Left lung (tissue), 10 donors: ENCODE results near the gene CTLA4. TPM values are rescaled to one million over a fixed set of nuclear protein-coding genes. Genes with fewer than 3 reads are reported as not detected.

Experiments
- ATAC-seq: fragments of 200-7000 bp; cut with Tn5 transposase; one replicate; pipeline ENCODE4 v1.9.1; 2020; ENCODE audit warnings: moderate library complexity
- DNase-seq, 4 donors: peaks; one replicate each; pipeline ENCODE4 v3.0.0-alpha.2; 2013 to 2020
- H3K27ac ChIP-seq, 2 donors: fragments of 200-600 bp; sonication (generic) in 1 of 2; one replicate each; pipeline versions ENCODE4 v1.5.0 to v1.8.0; 2020 to 2021
- H3K27me3 ChIP-seq, 2 donors: fragments of 200-600 bp; sonication (generic) in 1 of 2; one replicate each; pipeline versions ENCODE4 v1.5.0 to v1.8.0; 2020 to 2021
- H3K36me3 ChIP-seq, 2 donors: fragments of 200-600 bp; sonication (generic) in 1 of 2; one replicate each; pipeline versions ENCODE4 v1.5.0 to v1.8.0; 2020 to 2021
- H3K4me1 ChIP-seq, 2 donors: fragments of 200-600 bp; one replicate each; pipeline ENCODE4 v1.8.0; 2021
- H3K4me3 ChIP-seq, 2 donors: fragments of 200-600 bp; sonication (generic) in 1 of 2; one replicate each; pipeline versions ENCODE4 v1.5.0 to v1.8.0; 2020 to 2021; ENCODE audit warnings: mild to moderate bottlenecking in 1 of 2
- H3K9me3 ChIP-seq, 2 donors: fragments of 200-600 bp; sonication (generic) in 1 of 2; one replicate each; pipeline versions ENCODE4 v1.5.0 to v1.8.0; 2020 to 2021
- CTCF ChIP-seq, 2 donors: fragments of 200-600 bp; sonication (generic) in 1 of 2; IDR thresholded peaks; one replicate each; pipeline versions ENCODE4 v1.5.0 to v1.8.0; 2021; ENCODE audit warnings: antibody characterized with exemption in 2 of 2
- intact Hi-C, 2 donors: fragments of 100-400 bp; cut with DNase I; formaldehyde crosslinking; loops; one replicate each; pipeline versions ENCODE4 v1.11.2 to v1.14.2; 2022
- polyA plus RNA-seq, 6 donors: library from polyadenylated mRNA; unstranded; fragments of 120-200 nt; gene quantifications; one replicate each; pipeline ENCODE4 v1.2.1, GENCODE V29; 2013; ENCODE audit not compliant: insufficient read length in 6 of 6
- total RNA-seq, 2 donors: library from RNA; stranded (reverse); fragmentation: NEBNext Ultra II Directional; extraction: Animal tissue kit (Norgen Biotek cat#: 25700); gene quantifications; one replicate each; pipeline ENCODE4 v1.2.1, GENCODE V29; 2021
- donor health status: DM: no; HTN: yes; CAD: no.
- donor health status: DM: no; HTN: no; CAD: no.

CTLA4 gene
- total and polyA plus RNA-seq, 8 donors, result 0.17 to 1.4 (median 0.40) TPM; not detected in 1

GRCh38 chr2:203893840-203894239, 26.3 kb downstream of the CTLA4 start:
- intact Hi-C loops, result no loop called here
- Histone ChIP-seq H3K4me3 (no peak overlapping the region), H3K9me3 (no peaks in the 10 kb centered on the region), H3K27me3 (no peaks in the 10 kb centered on the region), H3K36me3 (no peaks in the 10 kb centered on the region), H3K4me1 (peaks cover 0 to 26% of the 10 kb centered on the region in 2 donors), H3K27ac (no peak overlapping the region)
- no peak for TF ChIP-seq CTCF (IDR thresholded peaks at IDR 0.05)
- ATAC-seq, result no peak
- no peak for DNase-seq

GRCh38 chr2:203894262-203894661, 26.7 kb downstream of the CTLA4 start:
- Histone ChIP-seq H3K36me3 (no peaks in the 10 kb centered on the region), H3K9me3 (no peaks in the 10 kb centered on the region), H3K4me3 (no peak overlapping the region), H3K27me3 (no peaks in the 10 kb centered on the region), H3K27ac (no peak overlapping the region), H3K4me1 (peaks cover 0 to 26% of the 10 kb centered on the region in 2 donors)
- intact Hi-C loops, result no loop called here
- no peak for TF ChIP-seq CTCF (IDR thresholded peaks at IDR 0.05)
- DNase-seq (no peak), ATAC-seq (no peak)

GRCh38 chr2:203897544-203897943, 30.0 kb downstream of the CTLA4 start:
- no peak for TF ChIP-seq CTCF (IDR thresholded peaks at IDR 0.05)
- no peak for DNase-seq
- peak; percentile 30 for ATAC-seq
- intact Hi-C loops, result no loop called here
- H3K4me1 ChIP-seq, result peaks cover 0 to 17% of the 10 kb centered on the region in 2 donors
- peaks cover 3 to 18% of the 10 kb centered on the region in 2 donors for H3K9me3 ChIP-seq
- H3K27ac ChIP-seq, result no peak overlapping the region
- H3K4me3 ChIP-seq, result no peak overlapping the region
- H3K36me3 ChIP-seq, result no peaks in the 10 kb centered on the region
- H3K27me3 ChIP-seq, result no peaks in the 10 kb centered on the region

- Histone ChIP-seq H3K4me3 (no peak overlapping the region), H3K27ac (no peak overlapping the region), H3K27me3 (no peaks in the 10 kb centered on the region), H3K4me1 (peaks cover 0 to 11% of the 10 kb centered on the region in 2 donors), H3K36me3 (no peaks in the 10 kb centered on the region), H3K9me3 (peaks cover 5 to 30% of the 10 kb centered on the region in 2 donors)
- no peak for DNase-seq
- TF ChIP-seq CTCF (IDR thresholded peaks at IDR 0.05), result no peak
- intact Hi-C loops, result no loop called here
- no peak for ATAC-seq
Observed at GRCh38 chr2:203898657-203899056, 31.1 kb downstream of the CTLA4 start.

GRCh38 chr2:203900253-203900652, 32.7 kb downstream of the CTLA4 start:
- no peak for TF ChIP-seq CTCF (IDR thresholded peaks at IDR 0.05)
- intact Hi-C loops, result no loop called here
- no peaks in the 10 kb centered on the region for H3K27me3 ChIP-seq
- ATAC-seq (no peak), DNase-seq (no peak)
- no peaks in the 10 kb centered on the region for H3K36me3 ChIP-seq
- no peak overlapping the region for H3K4me3 ChIP-seq
- H3K27ac ChIP-seq, result no peak overlapping the region
- peaks cover 0 to 9% of the 10 kb centered on the region in 2 donors for H3K4me1 ChIP-seq
- peaks cover 5 to 31% of the 10 kb centered on the region in 2 donors for H3K9me3 ChIP-seq
